ENCODE results near the gene SPATA20. TPM values are rescaled to one million over a fixed set of nuclear protein-coding genes. Genes with fewer than 3 reads are reported as not detected.

Gene SPATA20
- total RNA-seq, 1 donor from 2014 or later = 71.3 TPM

DNA sequence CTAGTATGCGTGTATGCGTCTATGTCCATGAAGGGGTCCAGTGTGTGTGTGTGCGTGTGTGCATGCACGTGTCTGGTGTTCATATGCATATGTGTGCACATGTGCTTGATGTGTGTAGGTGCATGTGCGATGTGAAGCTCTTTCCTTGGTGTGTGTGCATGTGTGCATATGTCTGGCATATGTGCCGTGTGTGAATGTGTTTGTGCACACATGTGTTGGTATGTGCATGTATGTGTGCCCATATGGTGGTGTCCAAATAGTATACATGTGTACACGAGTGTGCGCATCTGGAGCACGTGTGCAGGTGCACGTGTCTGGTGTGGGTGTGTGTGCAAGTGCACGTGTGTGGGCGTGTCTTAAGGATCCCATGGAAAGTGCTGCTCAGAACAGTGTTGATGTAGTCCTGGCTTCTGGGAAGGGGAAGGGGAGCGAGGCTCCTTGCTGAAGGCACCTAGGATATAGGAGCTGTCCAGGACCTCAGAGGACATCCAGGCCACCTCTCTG lies 30.5 kb downstream of the SPATA20 start:
- DNase-seq (ENCODE audit: low spot score) = no peak

- no peak for DNase-seq (ENCODE audit: low spot score)
Observed at GRCh38 chr17:50578173-50578572, 31.2 kb downstream of the SPATA20 start.

GRCh38 chr17:50579399-50579798 lies 32.4 kb downstream of the SPATA20 start:
- DNase-seq (ENCODE audit: low spot score) = no peak

DNA sequence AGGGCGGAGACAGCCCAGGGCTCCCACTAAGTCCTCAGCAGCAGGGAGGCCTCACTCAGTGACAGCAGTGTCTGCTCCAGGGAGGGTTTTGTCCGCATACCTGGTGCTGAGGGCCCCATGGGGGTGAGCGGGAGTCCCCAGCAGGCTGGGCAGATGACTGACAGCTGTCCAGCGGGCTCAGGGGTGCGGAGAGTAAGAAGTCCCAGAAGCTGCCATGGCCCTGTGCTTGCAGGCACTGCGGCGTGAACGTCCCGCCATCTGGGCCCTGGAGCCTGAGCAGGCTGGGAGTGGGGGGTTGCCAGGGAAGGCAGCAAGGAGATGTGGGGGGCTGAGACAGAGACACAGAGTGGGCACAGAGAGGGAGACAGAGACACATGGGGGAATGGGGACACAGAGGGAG lies 33.7 kb downstream of the SPATA20 start:
- DNase-seq (ENCODE audit: low spot score) = no peak

GRCh38 chr17:50581316-50581715 lies 34.3 kb downstream of the SPATA20 start:
- DNase-seq (ENCODE audit: low spot score) = no peak

- DNase-seq (ENCODE audit: low spot score) = no peak
Observed at GRCh38 chr17:50582741-50583140, 35.8 kb downstream of the SPATA20 start.

DNA sequence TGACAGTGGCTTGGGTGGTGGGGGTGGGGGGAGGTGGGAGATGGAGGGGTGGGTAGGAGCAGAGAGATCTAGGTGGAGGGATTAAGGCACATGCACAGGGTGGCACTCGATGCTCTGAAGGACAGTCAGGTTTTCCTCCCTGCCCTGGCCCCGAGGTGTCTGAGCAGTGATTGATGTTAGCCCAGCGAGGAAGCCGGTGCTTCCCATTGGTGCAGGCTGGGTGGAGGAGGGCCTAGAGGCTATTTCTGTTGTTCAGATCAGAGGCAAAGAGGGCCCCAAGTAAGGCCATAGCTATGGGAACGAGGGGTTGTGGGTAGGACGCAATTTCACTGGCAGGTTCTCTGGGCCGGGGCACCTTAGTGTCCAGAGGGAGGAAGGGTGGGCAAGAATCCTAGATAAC lies 36.7 kb downstream of the SPATA20 start:
- peak; percentile 51 for DNase-seq (ENCODE audit: low spot score)

GRCh38 chr17:50584116-50584515 lies 37.1 kb downstream of the SPATA20 start:
- peak; percentile 27 for DNase-seq (ENCODE audit: low spot score)

- DNase-seq (ENCODE audit: low spot score) = no peak
Observed at GRCh38 chr17:50584749-50585148, 37.8 kb downstream of the SPATA20 start.

GRCh38 chr17:50585346-50585745 lies 38.4 kb downstream of the SPATA20 start:
- no peak for DNase-seq (ENCODE audit: low spot score)

GRCh38 chr17:50585891-50586290 lies 38.9 kb downstream of the SPATA20 start:
- no peak for DNase-seq (ENCODE audit: low spot score)

DNA sequence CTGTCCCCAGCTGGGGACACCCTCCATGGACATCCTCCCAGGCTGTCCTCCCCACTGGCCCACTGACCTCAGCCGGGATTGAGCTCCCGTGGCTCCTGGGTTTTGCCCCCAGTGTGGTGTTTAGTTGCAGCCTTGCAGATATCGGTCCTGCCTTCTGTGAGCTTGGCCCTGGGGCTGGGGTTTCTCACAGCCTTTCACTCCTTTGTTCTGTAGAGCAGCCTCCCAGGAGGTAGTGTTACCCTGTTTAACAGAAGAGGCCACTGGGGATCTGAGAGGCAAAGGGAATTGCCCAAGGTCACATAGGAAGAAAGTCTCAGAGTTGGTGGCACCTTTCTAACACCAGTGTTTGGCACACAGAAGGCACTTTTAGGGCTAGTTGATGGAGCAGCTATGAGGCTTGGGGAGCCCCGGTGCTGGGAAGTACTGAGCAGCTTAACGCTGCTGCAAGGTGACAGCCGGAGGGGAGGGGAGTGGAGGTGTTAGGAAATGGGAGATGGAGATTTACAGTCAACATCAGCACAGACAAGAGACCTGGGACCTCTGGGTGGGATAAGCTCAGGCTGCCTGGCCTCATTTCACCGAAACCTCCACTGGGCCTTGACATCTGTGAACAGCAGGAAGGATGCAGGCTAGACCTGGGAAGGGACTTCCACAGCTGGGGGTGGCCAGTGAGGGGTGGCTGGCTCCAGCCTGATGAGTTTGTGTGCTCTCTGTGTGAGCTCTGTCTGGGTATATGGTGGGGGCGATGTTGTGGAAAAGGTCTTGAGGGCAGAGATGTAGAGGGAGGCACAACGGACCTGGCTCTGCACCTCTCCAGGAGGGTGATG lies 39.7 kb downstream of the SPATA20 start:
- DNase-seq (ENCODE audit: low spot score) = no peak

DNA sequence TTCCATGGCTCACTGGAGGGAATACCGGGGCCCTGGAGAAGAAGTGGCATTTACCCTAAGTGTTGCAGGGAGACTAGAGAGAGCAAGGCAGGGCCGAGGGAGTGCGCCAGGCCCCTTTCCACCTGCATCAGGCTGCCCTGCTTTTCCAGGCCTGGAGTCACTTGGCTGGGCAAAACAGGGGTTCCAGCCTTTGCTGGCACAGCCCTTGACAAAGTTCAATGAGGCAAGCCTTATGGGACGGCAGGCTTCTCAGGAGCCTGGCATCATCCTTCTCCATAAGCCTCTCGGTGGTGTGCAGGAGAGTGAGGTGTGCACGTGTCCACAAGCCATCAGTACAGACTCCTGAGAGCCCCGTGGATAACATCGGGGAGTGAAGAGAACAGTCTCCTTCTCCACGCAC lies 40.6 kb downstream of the SPATA20 start:
- DNase-seq (ENCODE audit: low spot score) = no peak

- DNase-seq (ENCODE audit: low spot score) = peak; percentile 50
Observed at GRCh38 chr17:50588391-50589049, 41.5 kb downstream of the SPATA20 start.

GRCh38 chr17:50589095-50589705 lies 42.2 kb downstream of the SPATA20 start:
- peak; percentile 62 for DNase-seq (ENCODE audit: low spot score)

GRCh38 chr17:50590946-50591737 lies 44.2 kb downstream of the SPATA20 start:
- DNase-seq (ENCODE audit: low spot score) = no peak

- DNase-seq (ENCODE audit: low spot score) = peak; percentile 18
Observed at GRCh38 chr17:50593321-50593720, 46.3 kb downstream of the SPATA20 start.

DNA sequence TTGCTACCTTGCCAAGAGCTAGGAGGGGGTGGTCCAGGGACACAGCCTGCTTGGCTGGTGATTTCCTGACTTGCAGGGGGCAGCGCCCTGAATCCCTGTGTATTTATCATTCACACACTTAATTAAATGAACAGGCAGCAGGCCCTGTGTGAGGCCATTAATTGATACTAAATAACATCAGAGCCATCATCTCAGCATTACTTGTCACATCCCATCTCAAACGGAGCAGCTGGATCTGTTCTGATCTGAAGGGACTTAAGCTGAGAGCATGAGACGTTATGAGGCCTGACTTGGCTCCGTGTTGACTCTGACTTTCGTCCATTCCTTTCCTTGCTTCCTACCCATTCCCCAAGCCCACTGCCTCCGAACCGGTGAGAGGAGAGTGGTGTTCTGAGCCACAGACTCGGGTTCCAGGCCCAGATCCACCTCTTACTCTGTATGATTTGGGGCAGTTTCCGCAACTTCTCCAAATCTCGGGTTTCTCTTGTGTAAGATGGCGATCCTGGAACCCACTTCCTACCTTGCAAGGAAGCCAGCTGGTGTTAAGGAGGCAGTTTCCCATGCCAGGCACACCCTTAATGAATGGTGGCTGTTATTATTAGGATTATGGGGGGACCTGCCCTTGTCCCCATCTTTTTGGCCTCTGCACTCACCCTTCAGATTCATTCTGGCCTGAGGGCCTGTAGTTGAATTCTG lies 47.3 kb downstream of the SPATA20 start:
- no peak for DNase-seq (ENCODE audit: low spot score)

GRCh38 chr17:50594892-50595291 lies 47.9 kb downstream of the SPATA20 start:
- DNase-seq (ENCODE audit: low spot score) = no peak

DNA sequence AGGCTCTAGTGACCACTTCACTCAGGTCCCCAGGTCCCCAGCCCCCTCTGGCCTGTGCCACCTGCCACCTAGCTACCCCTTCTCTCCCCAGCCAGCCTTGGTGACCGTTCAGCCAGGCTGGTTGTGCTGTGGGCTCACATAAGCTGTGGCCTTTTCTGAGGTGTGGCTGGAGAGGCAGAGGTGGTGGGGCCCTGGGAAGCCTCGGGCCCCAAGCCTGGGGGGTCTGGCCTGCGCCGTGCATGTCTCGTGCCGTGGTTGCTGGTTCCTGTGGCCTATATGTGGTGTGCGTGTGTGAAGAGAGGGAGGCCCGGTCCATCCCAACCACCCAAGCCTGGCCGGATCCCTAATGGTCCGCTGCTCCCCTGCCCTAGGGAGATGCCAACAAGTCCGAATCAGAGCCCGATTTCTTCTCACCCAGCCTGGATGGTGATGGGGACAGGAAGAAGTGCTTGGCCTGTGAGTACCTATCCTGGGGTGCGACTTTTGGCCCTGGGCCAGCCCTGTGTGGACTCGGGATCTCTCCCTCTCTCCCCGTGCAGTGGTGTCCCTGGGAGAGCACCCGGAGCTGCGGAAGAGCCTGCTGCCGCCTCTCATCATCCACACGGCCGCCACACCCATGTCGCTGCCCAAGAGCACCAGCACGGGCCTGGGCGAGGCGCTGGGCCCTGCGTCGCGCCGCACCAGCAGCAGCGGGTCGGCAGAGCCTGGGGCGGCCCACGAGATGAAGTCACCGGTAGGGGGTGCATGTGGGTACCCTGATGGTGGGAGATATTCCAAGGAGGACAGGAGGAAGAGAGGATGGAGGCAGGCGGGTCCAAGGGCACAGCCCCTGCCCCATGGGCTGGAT lies 49.4 kb downstream of the SPATA20 start:
- DNase-seq (ENCODE audit: low spot score) = no peak
